Keratinocyte (primary cell): ENCODE measurements around the gene FGGY. TPM values are rescaled to one million over a fixed set of nuclear protein-coding genes. Genes with fewer than 3 reads are reported as not detected.

Source experiments
- DNase-seq: peaks from one replicate; pipeline ENCODE4 v3.0.0-alpha.2; 2011; ENCODE audit warnings: low read depth, missing footprints, low spot score
- FAIRE-seq: peaks from 2 replicates; lab custom pipeline; 2011; peaks lifted over from hg19 to GRCh38; lab: Jason Lieb, UNC
- H2AFZ ChIP-seq: 2 replicates; pipeline ENCODE4 v1.6.0; 2012; ENCODE audit warnings: low read length, control low read depth, inconsistent platforms; ENCODE audit not compliant: control insufficient read depth
- H3K27ac ChIP-seq: 2 replicates; pipeline ENCODE4 v1.5.1; 2011; ENCODE audit warnings: low read length; ENCODE audit not compliant: control insufficient read depth, insufficient read depth
- H3K27me3 ChIP-seq: 3 replicates; pipeline ENCODE4 v1.6.0; 2011; ENCODE audit warnings: low read length; ENCODE audit not compliant: control insufficient read depth, insufficient read depth; ENCODE audit errors: extremely low read depth
- H3K36me3 ChIP-seq, 2 experiments: 2 replicates in 1 of 2; 3 replicates in 1 of 2; pipeline ENCODE4 v1.5.1; 2011; ENCODE audit warnings: low read length in 2 of 2, mild to moderate bottlenecking in 1 of 2; ENCODE audit not compliant: control insufficient read depth in 2 of 2, insufficient read depth in 2 of 2; ENCODE audit errors: extremely low read depth in 1 of 2
- H3K4me1 ChIP-seq: 3 replicates; pipeline ENCODE4 v1.5.1; 2011; ENCODE audit warnings: low read length; ENCODE audit not compliant: control insufficient read depth, insufficient read depth; ENCODE audit errors: extremely low read depth
- H3K4me2 ChIP-seq: 3 replicates; pipeline ENCODE4 v1.6.0; 2011; ENCODE audit warnings: low read depth, low read length; ENCODE audit not compliant: control insufficient read depth, insufficient read depth; ENCODE audit errors: extremely low read depth
- H3K4me3 ChIP-seq, 3 experiments: fragments of 200-600 bp in 1 of 3; sonication (generic) in 1 of 3; 2 replicates in 2 of 3; 3 replicates in 1 of 3; pipeline ENCODE4 v1.5.1; 2011 to 2016; ENCODE audit warnings: low read length in 3 of 3, mild to moderate bottlenecking in 3 of 3, control low read depth in 2 of 3, inconsistent platforms in 1 of 3, low read depth in 1 of 3, mixed read lengths in 1 of 3, mixed run types in 1 of 3, moderate library complexity in 1 of 3; ENCODE audit not compliant: control insufficient read depth in 2 of 3, insufficient read depth in 2 of 3; ENCODE audit errors: extremely low read depth in 1 of 3
- H3K79me2 ChIP-seq: 2 replicates; pipeline ENCODE4 v1.6.0; 2012; ENCODE audit warnings: low read length; ENCODE audit not compliant: control insufficient read depth, insufficient read depth
- H3K9ac ChIP-seq: 3 replicates; pipeline ENCODE4 v1.6.0; 2011; ENCODE audit warnings: low read length; ENCODE audit not compliant: control insufficient read depth, insufficient read depth; ENCODE audit errors: extremely low read depth
- H3K9me1 ChIP-seq: 3 replicates; pipeline ENCODE4 v1.6.0; 2011; ENCODE audit warnings: low read length; ENCODE audit not compliant: control insufficient read depth, insufficient read depth; ENCODE audit errors: extremely low read depth
- H3K9me3 ChIP-seq: 2 replicates; pipeline ENCODE4 v1.5.1; 2012; ENCODE audit warnings: low read depth, low read length; ENCODE audit not compliant: control insufficient read depth
- H4K20me1 ChIP-seq: 3 replicates; pipeline ENCODE4 v1.6.0; 2011; ENCODE audit warnings: low read length; ENCODE audit not compliant: control insufficient read depth, insufficient read depth; ENCODE audit errors: extremely low read depth
- EZH2 ChIP-seq: IDR thresholded peaks from one replicate; pipeline ENCODE4 v1.6.1; 2012; ENCODE audit warnings: inconsistent platforms, mild to moderate bottlenecking, low read length, moderate library complexity
- dilution Hi-C: fragments of 300-500 bp; cut with MboI; formaldehyde crosslinking; loops from one replicate; pipeline ENCODE4 v1.7.0; 2020; ENCODE audit warnings: low sequenced_read_pairs; ENCODE audit not compliant: extremely low pct_ligation_motif_present
- polyA plus RNA-seq, 5 experiments: library from polyadenylated mRNA; depleted of rRNA in 3 of 5; stranded (reverse) in 3 of 5; stranded (forward) in 1 of 5; unstranded in 1 of 5; fragments of >200 nt; gene quantifications; 1 replicate in 1 of 5; 2 replicates in 3 of 5; 3 replicates in 1 of 5; pipeline versions ENCODE4 v1.2.1 to v1.2.3, GENCODE V29; 2011 to 2012; ENCODE audit warnings: missing spikeins in 2 of 5, low read depth in 1 of 5, low replicate concordance in 1 of 5
- TF ChIP-seq, protein P1 (sequence below), 3 experiments: IDR thresholded peaks in 1 of 3; conservative IDR thresholded peaks in 1 of 3; optimal IDR thresholded peaks in 1 of 3; 2 replicates in 2 of 3; 3 replicates in 1 of 3; pipeline versions ENCODE3 to v1.5.1; 2011; ENCODE audit warnings: low read length in 3 of 3, mild to moderate bottlenecking in 3 of 3, moderate library complexity in 2 of 3, control low read depth in 1 of 3, inconsistent platforms in 1 of 3; ENCODE audit not compliant: insufficient read depth in 2 of 3; ENCODE audit errors: extremely low read depth in 1 of 3

The FGGY gene
- polyA plus RNA-seq, 1 donor (not counting 4 experiments of a cell fraction or from before 2014, with no cell fraction given), result 16.6 TPM

DNA sequence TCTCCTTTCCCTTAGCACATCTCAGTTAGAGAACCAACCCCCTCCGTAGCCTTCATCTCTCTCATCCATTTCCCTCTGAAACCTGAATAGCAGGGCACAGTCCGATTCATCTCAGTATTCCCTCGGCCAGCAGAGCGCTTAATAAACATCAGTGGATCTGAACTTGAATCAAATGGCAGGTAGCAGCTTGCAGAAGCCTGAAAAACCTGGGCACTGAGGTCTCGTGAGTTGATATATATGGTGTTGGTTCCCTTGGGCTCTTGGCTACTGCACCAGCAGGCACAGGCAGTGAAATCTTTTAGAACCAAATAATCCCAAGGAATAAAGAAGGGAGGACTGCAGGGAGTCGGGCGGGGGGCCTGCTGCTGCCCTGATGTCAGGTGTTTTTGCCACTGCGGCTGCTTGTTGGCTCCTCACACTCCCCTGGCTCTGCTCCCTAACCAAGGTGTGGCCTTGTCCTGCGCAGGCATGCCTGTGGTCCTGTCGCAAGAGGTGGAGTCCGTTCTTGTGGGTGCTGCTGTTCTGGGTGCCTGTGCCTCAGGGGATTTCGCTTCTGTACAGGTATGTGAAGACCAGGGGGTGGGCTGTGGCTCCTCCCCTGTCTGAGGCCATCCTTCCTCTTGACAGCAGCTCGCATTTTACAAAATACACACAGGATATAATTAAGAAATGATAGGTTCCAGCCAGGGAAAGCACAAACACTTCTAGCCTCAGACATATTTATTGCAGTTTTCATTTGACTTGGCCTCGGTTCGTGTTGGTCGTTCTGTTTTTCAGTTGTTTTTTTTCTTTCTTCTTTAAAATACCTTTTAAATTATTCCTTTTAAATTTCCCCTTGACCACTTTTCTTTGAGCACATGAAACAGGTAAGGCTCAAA, 376.9 kb downstream of the FGGY start:
- Histone ChIP-seq H3K9me1 (no peaks in the 10 kb centered on the region), H2AFZ (peak overlapping the region; percentile 81), H3K27ac (peak overlapping the region; percentile 99), H3K4me1 (peaks cover 57% of the 10 kb centered on the region), H4K20me1 (no peaks in the 10 kb centered on the region), H3K9me3 (no peaks in the 10 kb centered on the region), H3K4me2 (peak overlapping the region; percentile 89), H3K4me3 (peak overlapping the region in 2 of 3 experiments; percentile 48 to 53), H3K36me3 (no peaks in the 10 kb centered on the region), H3K9ac (peak overlapping the region; percentile 85), H3K27me3 (no peaks in the 10 kb centered on the region), H3K79me2 (no peaks in the 10 kb centered on the region)
- TF ChIP-seq, protein P1, sequence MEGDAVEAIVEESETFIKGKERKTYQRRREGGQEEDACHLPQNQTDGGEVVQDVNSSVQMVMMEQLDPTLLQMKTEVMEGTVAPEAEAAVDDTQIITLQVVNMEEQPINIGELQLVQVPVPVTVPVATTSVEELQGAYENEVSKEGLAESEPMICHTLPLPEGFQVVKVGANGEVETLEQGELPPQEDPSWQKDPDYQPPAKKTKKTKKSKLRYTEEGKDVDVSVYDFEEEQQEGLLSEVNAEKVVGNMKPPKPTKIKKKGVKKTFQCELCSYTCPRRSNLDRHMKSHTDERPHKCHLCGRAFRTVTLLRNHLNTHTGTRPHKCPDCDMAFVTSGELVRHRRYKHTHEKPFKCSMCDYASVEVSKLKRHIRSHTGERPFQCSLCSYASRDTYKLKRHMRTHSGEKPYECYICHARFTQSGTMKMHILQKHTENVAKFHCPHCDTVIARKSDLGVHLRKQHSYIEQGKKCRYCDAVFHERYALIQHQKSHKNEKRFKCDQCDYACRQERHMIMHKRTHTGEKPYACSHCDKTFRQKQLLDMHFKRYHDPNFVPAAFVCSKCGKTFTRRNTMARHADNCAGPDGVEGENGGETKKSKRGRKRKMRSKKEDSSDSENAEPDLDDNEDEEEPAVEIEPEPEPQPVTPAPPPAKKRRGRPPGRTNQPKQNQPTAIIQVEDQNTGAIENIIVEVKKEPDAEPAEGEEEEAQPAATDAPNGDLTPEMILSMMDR (optimal IDR thresholded peaks at IDR 0.05 in 1 of 3, IDR thresholded peaks at IDR 0.05 in 1 of 3, conservative IDR thresholded peaks at IDR 0.05 in 1 of 3; ENCODE audit: extremely low read depth in 1 of 3, insufficient read depth in 2 of 3, low read length in 3 of 3), result no peak
- no peak for TF ChIP-seq EZH2
- dilution Hi-C loops, result no loop called here
- FAIRE-seq (peak; percentile 90), DNase-seq (peak; percentile 100)

DNA sequence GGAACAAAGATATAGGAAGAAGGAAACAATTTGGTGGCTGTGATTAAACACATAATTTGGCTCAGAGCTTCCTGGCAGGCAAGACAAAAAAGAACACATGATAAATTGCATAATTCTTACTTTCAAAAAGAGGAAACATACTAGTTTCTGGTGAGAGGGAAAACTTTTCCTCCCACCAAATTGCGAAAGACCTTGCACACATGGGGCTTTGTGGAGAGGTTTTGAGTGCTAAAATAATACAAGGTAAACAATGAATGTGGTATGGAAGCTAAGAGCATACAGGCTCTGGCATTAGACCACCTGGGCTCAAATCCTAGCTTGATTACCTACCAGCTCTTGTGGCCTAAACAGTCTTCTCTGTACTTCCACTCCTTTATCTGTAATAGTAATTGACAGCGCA, 377.7 kb downstream of the FGGY start:
- Histone ChIP-seq H3K9ac (peak overlapping the region; percentile 85), H3K79me2 (no peaks in the 10 kb centered on the region), H4K20me1 (no peaks in the 10 kb centered on the region), H2AFZ (peak overlapping the region; percentile 58), H3K9me1 (no peaks in the 10 kb centered on the region), H3K9me3 (no peaks in the 10 kb centered on the region), H3K4me3 (no peak overlapping the region), H3K4me1 (peaks cover 57% of the 10 kb centered on the region), H3K4me2 (peak overlapping the region; percentile 89), H3K27me3 (no peaks in the 10 kb centered on the region), H3K27ac (peak overlapping the region; percentile 99), H3K36me3 (no peaks in the 10 kb centered on the region)
- TF ChIP-seq EZH2, result no peak
- TF ChIP-seq, protein P1 (optimal IDR thresholded peaks at IDR 0.05 in 1 of 3, IDR thresholded peaks at IDR 0.05 in 1 of 3, conservative IDR thresholded peaks at IDR 0.05 in 1 of 3; ENCODE audit: extremely low read depth in 1 of 3, insufficient read depth in 2 of 3, low read length in 3 of 3), result no peak
- dilution Hi-C loops, result no loop called here
- DNase-seq (peak; percentile 28), FAIRE-seq (peak; percentile 83)
